ENCODE data around the gene SEC22B. TPM values are rescaled to one million over a fixed set of nuclear protein-coding genes. Genes with fewer than 3 reads are reported as not detected.
"Not testable (repeated sequence)": the region's sequence is repeated elsewhere in the genome, so short reads cannot be mapped to it uniquely, and the experiment has no call there.

Gene SEC22B
- total RNA-seq, 1 donor from 2014 or later: 20.0 TPM

DNA sequence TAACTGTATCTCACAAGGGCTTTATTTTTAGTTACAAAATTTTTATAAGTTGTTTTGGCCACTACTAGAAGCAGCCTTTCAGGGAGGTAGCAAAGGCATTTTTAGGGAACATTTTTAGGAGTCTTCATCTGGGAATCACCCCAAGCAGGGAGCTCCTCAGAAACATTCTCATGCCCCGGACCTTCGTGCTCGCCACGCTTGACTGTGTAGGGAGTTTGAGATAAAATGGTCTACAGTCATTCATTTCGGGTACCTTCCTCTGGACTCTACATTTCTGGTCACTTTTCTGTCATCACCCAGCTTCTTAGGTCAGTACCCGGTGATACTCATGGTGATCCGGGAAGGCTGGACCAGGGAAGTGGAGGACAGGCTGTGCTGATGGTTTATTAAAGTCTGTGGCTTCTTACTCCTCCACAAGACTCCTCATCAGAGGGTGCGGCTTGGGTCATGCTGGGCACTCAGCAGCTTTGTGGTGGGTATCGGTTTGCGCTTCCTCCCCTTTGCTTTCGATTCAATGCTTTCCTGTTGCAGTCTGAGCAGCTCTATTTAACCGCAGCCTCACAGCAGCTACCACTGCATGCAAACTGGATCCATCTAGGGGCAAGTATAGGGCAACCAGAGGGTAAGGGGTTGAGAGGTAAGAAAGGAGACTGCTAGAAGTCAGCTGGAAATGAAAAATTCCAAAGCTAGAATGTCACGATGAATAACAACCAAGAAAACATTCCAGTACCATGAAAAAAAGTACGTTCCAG, 33.6 kb downstream of the SEC22B start:
- not testable (repeated sequence) for H3K4me3 ChIP-seq (ENCODE audit: low read depth, low read length); H3K27me3 ChIP-seq (ENCODE audit: control insufficient read depth, insufficient read depth, low read length); DNase-seq (ENCODE audit: low read depth); H3K36me3 ChIP-seq (ENCODE audit: control insufficient read depth, insufficient read depth, low read length); FAIRE-seq

DNA sequence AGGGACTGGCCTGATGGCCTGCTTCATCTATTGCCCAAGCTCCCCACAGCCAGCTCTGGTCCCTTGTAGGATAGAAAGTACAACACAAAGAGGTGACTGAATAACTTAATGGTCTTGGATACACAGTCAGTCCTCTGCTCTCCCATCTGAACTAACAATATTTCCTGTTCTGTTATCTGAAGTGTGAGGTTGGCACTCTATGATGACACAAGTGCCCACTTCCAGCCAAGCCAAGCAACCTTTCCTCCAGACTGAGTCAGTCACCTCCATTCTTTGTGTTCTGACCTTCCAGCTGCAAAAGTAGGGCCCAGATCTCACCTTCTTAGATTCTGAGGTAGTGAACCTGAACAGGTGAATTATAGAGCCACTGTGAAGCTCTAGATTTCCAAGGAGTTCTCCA, 34.5 kb downstream of the SEC22B start:
- FAIRE-seq; DNase-seq (ENCODE audit: low read depth); H3K4me3 ChIP-seq (ENCODE audit: low read depth, low read length); H3K27me3 ChIP-seq (ENCODE audit: control insufficient read depth, insufficient read depth, low read length); H3K36me3 ChIP-seq (ENCODE audit: control insufficient read depth, insufficient read depth, low read length): not testable (repeated sequence)

DNA sequence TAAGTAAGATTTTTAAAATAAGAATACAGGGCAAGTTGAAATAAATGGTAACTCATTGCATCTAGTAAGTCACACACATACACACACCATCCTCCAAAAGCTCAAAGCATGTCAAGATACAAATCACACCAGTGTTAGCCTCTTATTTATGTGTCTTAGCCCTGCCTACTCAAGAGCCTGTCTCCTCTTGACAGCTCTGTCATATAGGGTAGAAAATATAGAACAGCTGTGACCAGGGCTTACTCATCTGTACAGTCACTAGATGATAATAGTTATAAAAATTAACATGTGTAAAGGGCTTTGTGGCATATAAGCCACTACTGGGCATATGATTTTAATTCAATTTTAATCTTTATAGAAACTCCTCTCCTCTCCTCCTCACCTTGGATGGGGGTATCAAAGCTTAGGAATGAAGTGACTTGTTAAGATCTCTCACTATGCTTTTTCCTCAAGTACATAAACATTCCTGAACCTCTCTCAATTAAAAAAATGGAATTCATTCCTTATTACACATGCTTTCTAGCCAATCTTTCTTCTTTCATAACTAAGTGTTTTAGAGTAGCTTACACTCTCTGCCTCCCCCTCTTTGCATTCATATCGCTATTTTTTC, 35.6 kb downstream of the SEC22B start:
- H3K4me3 ChIP-seq (ENCODE audit: low read depth, low read length); FAIRE-seq; DNase-seq (ENCODE audit: low read depth); H3K36me3 ChIP-seq (ENCODE audit: control insufficient read depth, insufficient read depth, low read length); H3K27me3 ChIP-seq (ENCODE audit: control insufficient read depth, insufficient read depth, low read length): not testable (repeated sequence)

DNA sequence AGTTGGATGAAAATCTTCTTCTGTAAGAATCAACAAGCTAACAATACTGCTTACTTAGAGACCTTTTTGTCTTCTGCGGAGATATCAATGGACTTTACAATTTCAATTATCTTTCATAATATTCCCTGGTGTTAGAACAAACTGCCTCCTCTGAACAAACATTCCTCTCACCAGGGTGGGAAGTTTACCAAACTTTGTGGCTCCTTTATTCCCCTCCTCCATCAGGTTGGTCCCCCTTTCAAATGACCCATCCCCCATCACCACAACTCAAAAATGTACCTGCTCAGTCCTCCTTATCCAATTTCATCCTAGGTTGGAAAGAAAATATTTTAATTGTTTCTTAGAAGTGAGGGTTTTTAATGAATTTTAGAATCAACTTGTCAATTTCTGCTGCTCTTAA, 40.2 kb downstream of the SEC22B start:
- not testable (repeated sequence) for H3K36me3 ChIP-seq (ENCODE audit: control insufficient read depth, insufficient read depth, low read length); H3K4me3 ChIP-seq (ENCODE audit: low read depth, low read length); DNase-seq (ENCODE audit: low read depth); H3K27me3 ChIP-seq (ENCODE audit: control insufficient read depth, insufficient read depth, low read length); FAIRE-seq

DNA sequence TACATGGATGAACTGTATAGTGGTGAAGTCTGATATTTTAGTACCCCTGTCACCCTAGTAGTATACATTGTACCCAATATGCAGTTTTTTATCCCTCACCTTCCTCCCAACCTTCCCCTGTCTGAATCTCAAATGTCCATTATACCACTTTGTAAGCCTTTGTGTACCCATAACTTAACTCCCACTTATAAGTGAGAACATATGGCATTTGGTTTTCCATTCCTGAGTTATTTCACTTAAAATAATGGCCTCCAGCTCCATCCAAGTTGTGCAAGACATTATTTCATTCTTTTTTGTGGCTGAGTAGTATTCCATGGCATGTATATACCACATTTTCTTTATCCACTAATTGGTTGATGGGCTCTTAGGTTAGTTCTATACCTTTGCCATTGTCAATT, 42.4 kb downstream of the SEC22B start:
- FAIRE-seq; H3K4me3 ChIP-seq (ENCODE audit: low read depth, low read length); DNase-seq (ENCODE audit: low read depth): not testable (repeated sequence)

DNA sequence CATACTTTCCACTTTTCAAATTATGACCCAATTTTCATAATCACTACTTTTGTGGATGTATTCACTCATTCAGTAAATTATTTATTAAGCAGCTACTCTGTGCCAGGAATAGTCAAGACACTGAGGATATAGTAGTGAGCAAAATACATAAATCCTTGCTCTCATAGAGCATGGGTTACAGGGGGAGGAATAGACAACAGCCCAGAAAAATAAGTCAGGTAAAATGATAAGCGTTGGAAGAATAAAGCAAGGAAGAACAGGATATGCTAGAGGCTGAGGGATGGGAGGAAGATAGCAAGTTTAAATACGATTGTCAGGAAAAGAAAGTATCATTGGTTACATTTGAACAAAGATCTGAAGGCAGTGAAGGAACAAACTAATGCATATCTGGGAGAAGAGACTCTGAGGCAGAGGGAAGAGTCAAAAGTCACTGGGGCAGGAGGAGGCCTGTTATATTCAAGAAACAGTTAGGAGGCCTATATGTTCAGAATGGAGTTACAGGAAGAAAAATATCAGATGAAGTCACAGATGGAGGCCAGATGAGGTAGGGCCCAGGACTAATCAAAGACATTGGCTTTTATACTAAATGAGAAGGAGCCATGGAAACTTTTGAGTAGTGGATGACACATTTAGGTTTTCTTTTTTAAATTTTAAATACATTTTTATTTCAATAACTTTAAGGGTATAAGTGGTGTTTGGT, 42.9 kb downstream of the SEC22B start:
- no peaks in the 10 kb centered on the region for H3K36me3 ChIP-seq (ENCODE audit: control insufficient read depth, insufficient read depth, low read length)
- no peaks in the 10 kb centered on the region for H3K27me3 ChIP-seq (ENCODE audit: control insufficient read depth, insufficient read depth, low read length)
- no peak overlapping the region for H3K4me3 ChIP-seq (ENCODE audit: low read depth, low read length)
- FAIRE-seq: no peak
- TF ChIP-seq, protein P1, sequence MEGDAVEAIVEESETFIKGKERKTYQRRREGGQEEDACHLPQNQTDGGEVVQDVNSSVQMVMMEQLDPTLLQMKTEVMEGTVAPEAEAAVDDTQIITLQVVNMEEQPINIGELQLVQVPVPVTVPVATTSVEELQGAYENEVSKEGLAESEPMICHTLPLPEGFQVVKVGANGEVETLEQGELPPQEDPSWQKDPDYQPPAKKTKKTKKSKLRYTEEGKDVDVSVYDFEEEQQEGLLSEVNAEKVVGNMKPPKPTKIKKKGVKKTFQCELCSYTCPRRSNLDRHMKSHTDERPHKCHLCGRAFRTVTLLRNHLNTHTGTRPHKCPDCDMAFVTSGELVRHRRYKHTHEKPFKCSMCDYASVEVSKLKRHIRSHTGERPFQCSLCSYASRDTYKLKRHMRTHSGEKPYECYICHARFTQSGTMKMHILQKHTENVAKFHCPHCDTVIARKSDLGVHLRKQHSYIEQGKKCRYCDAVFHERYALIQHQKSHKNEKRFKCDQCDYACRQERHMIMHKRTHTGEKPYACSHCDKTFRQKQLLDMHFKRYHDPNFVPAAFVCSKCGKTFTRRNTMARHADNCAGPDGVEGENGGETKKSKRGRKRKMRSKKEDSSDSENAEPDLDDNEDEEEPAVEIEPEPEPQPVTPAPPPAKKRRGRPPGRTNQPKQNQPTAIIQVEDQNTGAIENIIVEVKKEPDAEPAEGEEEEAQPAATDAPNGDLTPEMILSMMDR (IDR thresholded peaks at IDR 0.05; ENCODE audit: insufficient read depth, low read length, severe bottlenecking): no peak
- no peak for DNase-seq (ENCODE audit: low read depth)

More for the DNA sequence above, 42.4 kb downstream of the SEC22B start:
- not testable (repeated sequence) for H3K27me3 ChIP-seq (ENCODE audit: control insufficient read depth, insufficient read depth, low read length); H3K36me3 ChIP-seq (ENCODE audit: control insufficient read depth, insufficient read depth, low read length)

DNA sequence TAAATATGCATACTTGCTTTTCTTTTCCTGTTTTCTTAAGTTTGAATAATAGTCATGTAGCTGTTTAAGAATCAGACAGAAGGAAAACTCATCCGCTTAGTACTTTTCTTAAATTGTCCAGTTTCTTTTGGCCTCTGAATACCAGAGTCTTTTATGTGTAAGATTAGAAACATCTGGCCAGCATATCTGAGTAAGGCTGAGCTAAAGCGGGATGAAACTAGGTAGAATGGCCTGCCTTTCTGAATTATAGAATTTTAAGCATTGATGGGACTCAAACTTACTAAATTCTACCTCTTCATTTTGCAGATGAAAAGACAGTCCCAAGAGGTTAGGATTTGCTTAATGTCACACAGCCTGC, 43.9 kb downstream of the SEC22B start:
- H3K36me3 ChIP-seq (ENCODE audit: control insufficient read depth, insufficient read depth, low read length); H3K4me3 ChIP-seq (ENCODE audit: low read depth, low read length); DNase-seq (ENCODE audit: low read depth); FAIRE-seq; H3K27me3 ChIP-seq (ENCODE audit: control insufficient read depth, insufficient read depth, low read length): not testable (repeated sequence)

DNA sequence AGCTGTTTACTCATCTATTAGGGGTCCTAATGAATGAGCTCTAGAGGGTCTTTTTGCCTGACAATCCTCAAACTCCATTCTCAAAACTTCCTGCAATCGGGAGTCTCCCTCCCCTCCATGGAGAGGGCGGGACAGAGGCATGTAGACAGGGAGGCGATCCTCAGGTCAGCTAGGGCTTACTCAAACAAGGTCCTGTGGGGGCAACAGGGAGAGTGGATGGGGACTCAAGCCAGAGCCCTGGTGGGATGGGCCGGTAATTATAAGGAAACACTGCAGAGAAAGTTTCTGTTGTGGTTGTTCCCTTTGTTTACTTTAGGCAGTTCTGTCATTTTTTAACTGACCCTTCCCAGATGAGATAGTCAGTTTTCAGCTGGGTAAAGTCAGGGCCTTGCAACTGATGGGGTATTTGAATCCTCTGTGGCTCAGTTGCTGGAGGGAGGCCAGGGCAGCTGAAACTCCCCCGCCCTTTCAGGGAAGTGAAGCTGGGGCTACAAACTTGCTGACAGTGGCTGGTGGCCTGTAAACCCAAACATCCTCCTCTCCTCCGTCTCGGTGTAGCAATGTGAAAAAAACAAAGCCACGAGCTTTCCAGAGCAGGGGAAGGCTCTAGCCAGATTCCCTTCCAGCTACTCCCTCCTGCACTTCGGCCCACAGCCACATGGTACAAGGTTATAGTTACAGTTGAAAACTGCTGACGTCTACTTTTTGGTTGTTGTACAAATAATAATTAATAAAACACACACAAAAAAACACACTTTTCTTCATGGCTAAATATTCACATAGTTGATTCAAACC, 44.5 kb downstream of the SEC22B start:
- not testable (repeated sequence) for DNase-seq (ENCODE audit: low read depth); FAIRE-seq

DNA sequence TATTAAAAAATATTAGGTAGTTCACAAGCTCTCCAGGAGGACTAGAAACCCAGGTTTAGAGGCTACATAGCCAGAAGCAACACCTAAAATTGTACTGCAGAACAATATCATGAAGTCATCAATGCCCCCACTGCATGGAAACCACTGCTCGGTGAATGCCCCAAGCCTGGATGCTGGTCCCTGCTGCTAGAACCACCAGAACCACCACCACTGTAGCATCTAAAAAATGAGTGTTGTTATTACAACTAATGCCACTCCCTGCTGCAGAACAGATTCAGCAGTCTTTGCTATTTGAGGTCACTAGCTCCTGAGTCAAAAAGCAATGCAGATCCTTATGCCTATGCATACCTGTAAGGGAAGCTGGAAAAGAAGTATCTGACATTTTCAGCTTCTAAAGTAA, 48.4 kb downstream of the SEC22B start:
- H3K36me3 ChIP-seq (ENCODE audit: control insufficient read depth, insufficient read depth, low read length); DNase-seq (ENCODE audit: low read depth); H3K27me3 ChIP-seq (ENCODE audit: control insufficient read depth, insufficient read depth, low read length); H3K4me3 ChIP-seq (ENCODE audit: low read depth, low read length); FAIRE-seq: not testable (repeated sequence)

More for the DNA sequence above, 44.5 kb downstream of the SEC22B start:
- H3K27me3 ChIP-seq (ENCODE audit: control insufficient read depth, insufficient read depth, low read length); H3K36me3 ChIP-seq (ENCODE audit: control insufficient read depth, insufficient read depth, low read length); H3K4me3 ChIP-seq (ENCODE audit: low read depth, low read length): not testable (repeated sequence)

DNA sequence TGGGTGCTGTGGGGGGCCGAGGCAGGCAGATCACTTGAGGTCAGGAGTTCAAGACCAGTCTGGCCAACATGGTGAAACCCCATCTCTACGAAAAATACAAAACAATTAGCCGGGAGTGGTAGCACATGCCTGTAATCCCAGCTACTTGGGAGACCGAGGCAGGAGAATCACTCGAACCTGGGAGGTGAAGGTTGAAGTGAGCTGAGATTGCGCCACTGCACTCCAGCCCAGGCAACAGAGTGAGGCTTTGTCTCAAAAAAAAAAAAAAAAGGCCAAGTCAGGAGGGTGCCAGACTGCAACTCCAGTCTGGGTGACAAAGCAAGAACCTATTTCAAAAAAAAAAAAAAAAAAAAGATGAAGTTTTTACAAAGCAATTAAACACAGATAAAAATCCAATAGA, 50.1 kb downstream of the SEC22B start:
- not testable (repeated sequence) for H3K4me3 ChIP-seq (ENCODE audit: low read depth, low read length); H3K36me3 ChIP-seq (ENCODE audit: control insufficient read depth, insufficient read depth, low read length); DNase-seq (ENCODE audit: low read depth); H3K27me3 ChIP-seq (ENCODE audit: control insufficient read depth, insufficient read depth, low read length); FAIRE-seq

DNA sequence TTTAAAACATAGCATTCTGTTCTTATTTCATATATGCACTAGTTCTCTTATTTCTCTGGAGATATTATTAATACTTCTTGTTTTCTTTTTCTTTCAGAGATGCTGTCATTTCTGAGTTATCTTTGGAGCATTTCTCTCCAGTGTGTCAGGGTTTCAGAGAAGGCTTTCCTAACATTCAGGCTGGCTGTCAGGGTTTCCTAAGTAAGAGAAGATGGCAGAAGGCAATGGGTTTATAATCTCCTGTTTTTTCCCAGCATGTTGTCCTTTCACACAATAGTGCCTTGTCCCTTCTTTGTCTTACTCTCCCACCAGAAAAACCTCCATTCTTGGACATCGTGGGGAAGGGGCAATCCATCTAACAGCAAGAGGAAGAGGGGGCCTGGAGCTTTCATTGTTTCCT, 51.7 kb downstream of the SEC22B start:
- not testable (repeated sequence) for FAIRE-seq; H3K36me3 ChIP-seq (ENCODE audit: control insufficient read depth, insufficient read depth, low read length); H3K4me3 ChIP-seq (ENCODE audit: low read depth, low read length); DNase-seq (ENCODE audit: low read depth); H3K27me3 ChIP-seq (ENCODE audit: control insufficient read depth, insufficient read depth, low read length)

DNA sequence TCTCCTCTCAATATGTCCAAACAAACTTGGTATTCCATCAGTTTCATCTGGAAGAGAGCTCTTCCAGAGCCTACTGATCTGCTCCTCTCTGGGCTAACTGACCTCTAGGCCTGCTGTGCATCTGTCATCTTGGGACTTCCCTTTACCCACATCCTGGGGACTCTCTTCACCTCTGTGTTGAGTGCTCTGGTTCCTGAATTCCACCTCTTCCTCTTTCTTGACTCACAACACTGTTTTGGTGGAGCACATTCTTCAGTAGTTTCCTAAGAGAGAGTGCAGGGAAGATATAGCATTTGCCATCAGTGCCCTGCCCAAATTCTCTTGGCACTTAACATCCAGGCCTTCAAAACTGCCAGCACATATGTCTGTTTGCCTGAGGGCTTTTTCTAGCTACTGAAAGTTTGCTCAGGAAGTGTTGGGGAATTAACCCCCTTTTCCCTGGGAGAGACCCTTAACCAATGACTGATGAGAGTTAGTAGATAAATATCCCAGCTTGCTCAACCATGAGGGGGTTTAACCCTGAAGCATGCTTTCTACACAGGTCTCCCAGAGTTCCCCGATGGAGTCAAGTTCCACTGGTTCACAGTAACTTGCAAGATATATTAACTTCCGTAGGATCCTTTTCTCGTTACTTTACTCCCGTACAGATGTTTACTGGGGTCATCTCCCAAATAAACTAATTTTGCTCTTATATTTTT, 52.4 kb downstream of the SEC22B start:
- FAIRE-seq; H3K36me3 ChIP-seq (ENCODE audit: control insufficient read depth, insufficient read depth, low read length); DNase-seq (ENCODE audit: low read depth); H3K4me3 ChIP-seq (ENCODE audit: low read depth, low read length); H3K27me3 ChIP-seq (ENCODE audit: control insufficient read depth, insufficient read depth, low read length): not testable (repeated sequence)
